Measurements from ENCODE around the gene JMJD6. TPM values are rescaled to one million over a fixed set of nuclear protein-coding genes. Genes with fewer than 3 reads are reported as not detected.

JMJD6 gene
- total RNA-seq, 1 experiment from 2014 or later = 28.9 TPM

DNA sequence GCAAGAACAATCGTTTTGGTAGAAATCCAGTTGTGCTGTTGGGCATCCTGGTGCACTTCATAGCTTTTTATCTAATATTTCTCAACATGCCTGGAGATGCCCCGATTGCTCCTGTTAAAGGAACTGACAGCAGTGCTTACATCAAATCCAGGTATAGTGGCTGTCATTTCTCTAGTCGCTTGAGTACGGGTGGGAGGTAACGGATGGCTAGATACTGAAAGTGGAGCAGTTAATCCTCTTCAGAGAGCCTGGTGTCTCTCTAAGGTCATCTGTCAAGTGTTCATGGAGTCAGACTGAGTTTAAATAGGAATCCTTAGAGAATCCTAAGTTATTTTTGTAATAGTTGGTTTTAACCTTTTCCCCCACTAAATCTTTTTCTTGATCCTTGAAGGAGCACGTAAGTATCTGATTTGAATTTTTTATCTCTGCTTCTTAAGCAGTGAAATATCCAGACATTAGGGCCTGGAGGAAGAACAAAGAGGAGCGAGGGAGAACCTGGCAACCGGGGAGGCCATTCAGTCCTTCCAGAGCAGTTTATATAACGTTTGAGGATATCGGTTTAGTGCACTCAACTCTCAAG is 48.7 kb upstream of the JMJD6 start:
- Histone ChIP-seq H3K79me1 (ENCODE audit: insufficient read depth, low read depth, low read length, poor library complexity, severe bottlenecking) (no peaks in the 10 kb centered on the region), H4K5ac (ENCODE audit: insufficient read length, low read depth, low read length) (no peak overlapping the region), H3K4me1 (ENCODE audit: insufficient read depth, low read length) (no peaks in the 10 kb centered on the region), H3K4ac (ENCODE audit: low read depth, low read length) (no peak overlapping the region), H3K79me2 (ENCODE audit: insufficient read depth, low read length) (no peaks in the 10 kb centered on the region), H4K20me1 (ENCODE audit: control insufficient read depth, insufficient read depth, insufficient read length) (no peaks in the 10 kb centered on the region), H3K23me2 (ENCODE audit: insufficient read length, low read depth, low read length, poor library complexity, severe bottlenecking) (no peaks in the 10 kb centered on the region), H3T11ph (ENCODE audit: low read length) (no peak overlapping the region), H2AK5ac (ENCODE audit: insufficient read length, low read length) (no peak overlapping the region), H3K27ac (ENCODE audit: insufficient read length, low read depth, low read length) (no peak overlapping the region), H3K14ac (ENCODE audit: insufficient read depth, low read length) (no peak overlapping the region), H3K9ac (ENCODE audit: extremely low read depth, insufficient read length, low read length) (no peak overlapping the region), H3K18ac (ENCODE audit: insufficient read length, low read depth, low read length) (no peak overlapping the region), H3K23ac (ENCODE audit: insufficient read length, low read depth, low read length) (no peak overlapping the region), H4K91ac (ENCODE audit: insufficient read length, low read depth, low read length) (no peak overlapping the region), H2AFZ (ENCODE audit: low read length) (no peak overlapping the region), H2BK12ac (ENCODE audit: insufficient read length, low read depth, low read length) (no peak overlapping the region), H2BK20ac (ENCODE audit: low read depth, low read length, poor library complexity, severe bottlenecking) (no peak overlapping the region), H3K56ac (ENCODE audit: insufficient read length, low read depth, low read length) (no peak overlapping the region), H2BK15ac (ENCODE audit: low read depth, low read length) (no peak overlapping the region), H4K8ac (replicated peaks; ENCODE audit: insufficient read length, low read depth, low read length) (no peak overlapping the region), H3K27me3 (ENCODE audit: insufficient read depth, low read length) (no peaks in the 10 kb centered on the region), H2BK5ac (ENCODE audit: insufficient read length, low read length) (no peak overlapping the region), H2BK120ac (ENCODE audit: low read depth, low read length, poor library complexity, severe bottlenecking) (no peak overlapping the region), H3K9me3 (ENCODE audit: control insufficient read depth, low read depth, low read length) (no peaks in the 10 kb centered on the region), H3K4me2 (ENCODE audit: insufficient read depth, insufficient read length, low read length) (no peak overlapping the region)
- peaks cover 6 to 58% (median 42%) of the 10 kb centered on the region in 3 experiments; a peak in 6 of 7 replicates for H3K36me3 Mint-ChIP-seq (ENCODE audit: insufficient read depth in 1 of 3, low read depth in 3 of 3)
- no peak for DNase-seq
- no peaks in the 10 kb centered on the region for H3K4me1 Mint-ChIP-seq
- H3K27ac Mint-ChIP-seq = 0 out of 7 replicates have a peak overlapping the region, but pooled peaks of 1 of the 3 experiments have one; percentile 68
- no peak overlapping the region for H3K4me3 Mint-ChIP-seq
- no peaks in the 10 kb centered on the region for H3K9me3 Mint-ChIP-seq
- H3K27me3 Mint-ChIP-seq (ENCODE audit: low read depth) = no peaks in the 10 kb centered on the region
- TF ChIP-seq, protein P1, sequence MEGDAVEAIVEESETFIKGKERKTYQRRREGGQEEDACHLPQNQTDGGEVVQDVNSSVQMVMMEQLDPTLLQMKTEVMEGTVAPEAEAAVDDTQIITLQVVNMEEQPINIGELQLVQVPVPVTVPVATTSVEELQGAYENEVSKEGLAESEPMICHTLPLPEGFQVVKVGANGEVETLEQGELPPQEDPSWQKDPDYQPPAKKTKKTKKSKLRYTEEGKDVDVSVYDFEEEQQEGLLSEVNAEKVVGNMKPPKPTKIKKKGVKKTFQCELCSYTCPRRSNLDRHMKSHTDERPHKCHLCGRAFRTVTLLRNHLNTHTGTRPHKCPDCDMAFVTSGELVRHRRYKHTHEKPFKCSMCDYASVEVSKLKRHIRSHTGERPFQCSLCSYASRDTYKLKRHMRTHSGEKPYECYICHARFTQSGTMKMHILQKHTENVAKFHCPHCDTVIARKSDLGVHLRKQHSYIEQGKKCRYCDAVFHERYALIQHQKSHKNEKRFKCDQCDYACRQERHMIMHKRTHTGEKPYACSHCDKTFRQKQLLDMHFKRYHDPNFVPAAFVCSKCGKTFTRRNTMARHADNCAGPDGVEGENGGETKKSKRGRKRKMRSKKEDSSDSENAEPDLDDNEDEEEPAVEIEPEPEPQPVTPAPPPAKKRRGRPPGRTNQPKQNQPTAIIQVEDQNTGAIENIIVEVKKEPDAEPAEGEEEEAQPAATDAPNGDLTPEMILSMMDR (conservative IDR thresholded peaks at IDR 0.05) = no peak
- WGBS (ENCODE audit: extremely low coverage, insufficient read length, low lambda C conversion rate) = no CpG with 5 or more reads among the region's 10 CpGs

All from H9 (cell line).